ENCODE measurements around the gene DNAJC19.

DNAJC19 gene

GRCh38 chr3:180983136-180983535 is 6.4 kb downstream of the DNAJC19 start:
- H3K4me3 ChIP-seq (ENCODE audit: low read depth, low read length): no peak overlapping the region
- no peaks in the 10 kb centered on the region for H3K9me3 ChIP-seq
- H3K36me3 ChIP-seq: peaks cover 13% of the 10 kb centered on the region
- no peaks in the 10 kb centered on the region for H3K27me3 ChIP-seq
- H3K4me1 ChIP-seq: no peaks in the 10 kb centered on the region
- TF ChIP-seq, protein P1, sequence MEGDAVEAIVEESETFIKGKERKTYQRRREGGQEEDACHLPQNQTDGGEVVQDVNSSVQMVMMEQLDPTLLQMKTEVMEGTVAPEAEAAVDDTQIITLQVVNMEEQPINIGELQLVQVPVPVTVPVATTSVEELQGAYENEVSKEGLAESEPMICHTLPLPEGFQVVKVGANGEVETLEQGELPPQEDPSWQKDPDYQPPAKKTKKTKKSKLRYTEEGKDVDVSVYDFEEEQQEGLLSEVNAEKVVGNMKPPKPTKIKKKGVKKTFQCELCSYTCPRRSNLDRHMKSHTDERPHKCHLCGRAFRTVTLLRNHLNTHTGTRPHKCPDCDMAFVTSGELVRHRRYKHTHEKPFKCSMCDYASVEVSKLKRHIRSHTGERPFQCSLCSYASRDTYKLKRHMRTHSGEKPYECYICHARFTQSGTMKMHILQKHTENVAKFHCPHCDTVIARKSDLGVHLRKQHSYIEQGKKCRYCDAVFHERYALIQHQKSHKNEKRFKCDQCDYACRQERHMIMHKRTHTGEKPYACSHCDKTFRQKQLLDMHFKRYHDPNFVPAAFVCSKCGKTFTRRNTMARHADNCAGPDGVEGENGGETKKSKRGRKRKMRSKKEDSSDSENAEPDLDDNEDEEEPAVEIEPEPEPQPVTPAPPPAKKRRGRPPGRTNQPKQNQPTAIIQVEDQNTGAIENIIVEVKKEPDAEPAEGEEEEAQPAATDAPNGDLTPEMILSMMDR (IDR thresholded peaks at IDR 0.05; ENCODE audit: low read depth, low read length): no peak
- DNase-seq: no peak

- H3K9me3 ChIP-seq: no peaks in the 10 kb centered on the region
- no peaks in the 10 kb centered on the region for H3K4me1 ChIP-seq
- no peak overlapping the region for H3K4me3 ChIP-seq (ENCODE audit: low read depth, low read length)
- DNase-seq: no peak
- H3K36me3 ChIP-seq: peaks cover 14% of the 10 kb centered on the region
- TF ChIP-seq, protein P1 (IDR thresholded peaks at IDR 0.05; ENCODE audit: low read depth, low read length): no peak
- H3K27me3 ChIP-seq: no peaks in the 10 kb centered on the region
Observed at GRCh38 chr3:180981912-180982311, 7.6 kb downstream of the DNAJC19 start.

GRCh38 chr3:180980611-180981010 is 8.9 kb downstream of the DNAJC19 start:
- no peaks in the 10 kb centered on the region for H3K9me3 ChIP-seq
- H3K4me3 ChIP-seq (ENCODE audit: low read depth, low read length): no peak overlapping the region
- H3K36me3 ChIP-seq: peaks cover 17% of the 10 kb centered on the region
- H3K27me3 ChIP-seq: no peaks in the 10 kb centered on the region
- TF ChIP-seq, protein P1 (IDR thresholded peaks at IDR 0.05; ENCODE audit: low read depth, low read length): no peak
- DNase-seq: no peak
- H3K4me1 ChIP-seq: no peaks in the 10 kb centered on the region

GRCh38 chr3:180979961-180980360 is 9.6 kb downstream of the DNAJC19 start:
- Histone ChIP-seq H3K27me3 (no peaks in the 10 kb centered on the region), H3K9me3 (no peaks in the 10 kb centered on the region), H3K36me3 (peaks cover 14% of the 10 kb centered on the region), H3K4me1 (no peaks in the 10 kb centered on the region), H3K4me3 (ENCODE audit: low read depth, low read length) (no peak overlapping the region)
- no peak for DNase-seq
- TF ChIP-seq, protein P1 (IDR thresholded peaks at IDR 0.05; ENCODE audit: low read depth, low read length): no peak

DNA sequence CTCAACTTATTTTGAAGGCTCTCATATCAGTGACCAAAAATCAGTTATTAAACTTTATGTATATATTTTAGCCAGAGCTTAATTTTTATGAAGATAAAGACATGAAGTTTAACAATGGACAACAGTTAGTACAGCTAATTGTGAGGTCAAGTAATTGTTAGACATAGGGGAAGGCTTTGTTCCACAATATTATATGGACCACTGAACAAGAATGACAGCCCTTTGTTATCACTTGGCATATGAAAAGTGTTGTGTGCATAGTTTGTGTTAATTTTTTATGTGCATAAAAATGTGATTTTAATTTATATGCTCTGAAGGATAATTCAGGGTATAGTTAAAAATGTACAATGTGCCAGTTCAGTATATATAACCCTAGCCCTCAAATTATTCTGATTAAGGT is 12.0 kb downstream of the DNAJC19 start:
- TF ChIP-seq, protein P1 (IDR thresholded peaks at IDR 0.05; ENCODE audit: low read depth, low read length): no peak
- peaks cover 18% of the 10 kb centered on the region for H3K36me3 ChIP-seq
- DNase-seq: no peak
- H3K9me3 ChIP-seq: no peaks in the 10 kb centered on the region
- no peaks in the 10 kb centered on the region for H3K4me1 ChIP-seq
- no peaks in the 10 kb centered on the region for H3K27me3 ChIP-seq
- no peak overlapping the region for H3K4me3 ChIP-seq (ENCODE audit: low read depth, low read length)

DNA sequence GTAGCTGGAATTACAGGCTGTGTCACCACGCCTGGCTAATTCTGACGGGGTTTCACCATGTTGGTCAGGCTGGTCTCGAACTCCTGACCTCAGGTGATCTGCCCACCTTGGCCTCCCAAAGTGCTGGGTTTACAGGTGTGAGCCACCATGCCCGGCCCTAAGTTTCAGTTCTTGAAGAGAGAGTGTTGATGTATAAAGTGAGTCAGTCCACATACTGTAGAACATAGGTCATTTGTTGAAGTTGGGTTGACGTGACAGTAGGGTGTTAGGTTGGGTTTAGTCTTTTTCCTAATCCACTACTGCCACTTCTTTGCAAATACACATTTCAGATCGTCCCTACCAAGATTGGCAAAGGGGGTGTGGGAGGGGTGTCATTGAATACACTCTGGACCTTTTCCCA is 15.2 kb downstream of the DNAJC19 start:
- Histone ChIP-seq H3K9me3 (no peaks in the 10 kb centered on the region), H3K36me3 (peaks cover 40% of the 10 kb centered on the region), H3K4me1 (no peaks in the 10 kb centered on the region), H3K4me3 (ENCODE audit: low read depth, low read length) (no peak overlapping the region), H3K27me3 (no peaks in the 10 kb centered on the region)
- TF ChIP-seq, protein P1 (IDR thresholded peaks at IDR 0.05; ENCODE audit: low read depth, low read length): no peak
- DNase-seq: no peak
